Hepatocyte (in vitro differentiated cells): Measurements from ENCODE around the gene RNF34. TPM values are rescaled to one million over a fixed set of nuclear protein-coding genes. Genes with fewer than 3 reads are reported as not detected.

Experiments
- DNase-seq: peaks from one replicate; pipeline ENCODE4 v3.0.0-alpha.2; 2016; ENCODE audit warnings: low spot score
- H2AFZ ChIP-seq: fragments of 200-600 bp; sonication (generic); 2 replicates; pipeline ENCODE4 v1.6.0; 2016; ENCODE audit warnings: antibody characterized with exemption, mild to moderate bottlenecking
- H3K27ac ChIP-seq: fragments of 200-600 bp; sonication (generic); 2 replicates; pipeline ENCODE4 v1.5.1; 2016; ENCODE audit warnings: mild to moderate bottlenecking
- H3K27me3 ChIP-seq: fragments of 200-600 bp; sonication (generic); 2 replicates; pipeline ENCODE4 v1.6.1; 2016
- H3K36me3 ChIP-seq: fragments of 200-600 bp; sonication (generic); replicated peaks from 2 replicates; pipeline ENCODE4 v1.5.1; 2016; ENCODE audit warnings: low read depth; ENCODE audit not compliant: insufficient read depth
- H3K4me1 ChIP-seq: fragments of 200-600 bp; sonication (generic); 2 replicates; pipeline ENCODE4 v1.5.1; 2016; ENCODE audit warnings: mild to moderate bottlenecking, moderate library complexity; ENCODE audit not compliant: insufficient read depth
- H3K4me2 ChIP-seq: fragments of 200-600 bp; sonication (generic); 2 replicates; pipeline ENCODE4 v1.6.0; 2016
- H3K4me3 ChIP-seq: fragments of 200-600 bp; sonication (generic); 2 replicates; pipeline ENCODE4 v1.5.1; 2016; ENCODE audit warnings: mild to moderate bottlenecking
- H3K79me2 ChIP-seq: fragments of 200-600 bp; sonication (generic); 2 replicates; pipeline ENCODE4 v1.6.0; 2017; ENCODE audit warnings: mild to moderate bottlenecking
- H3K9me2 ChIP-seq: fragments of 200-600 bp; sonication (generic); replicated peaks from 2 replicates; pipeline ENCODE4 v1.6.0; 2017; ENCODE audit warnings: mild to moderate bottlenecking; ENCODE audit not compliant: insufficient read depth
- H3K9me3 ChIP-seq: fragments of 200-600 bp; sonication (generic); 2 replicates; pipeline ENCODE4 v1.5.1; 2016; ENCODE audit warnings: low read depth, mild to moderate bottlenecking
- H4K20me1 ChIP-seq: fragments of 200-600 bp; sonication (generic); 2 replicates; pipeline ENCODE4 v1.6.0; 2016; ENCODE audit warnings: mild to moderate bottlenecking; ENCODE audit not compliant: insufficient read depth, poor library complexity, severe bottlenecking
- CTCF ChIP-seq: fragments of 200-600 bp; sonication (generic); IDR thresholded peaks from 2 replicates; pipeline ENCODE4 v1.5.1; 2016; ENCODE audit warnings: antibody characterized with exemption, mild to moderate bottlenecking; ENCODE audit not compliant: poor library complexity
- EZH2 ChIP-seq: fragments of 200-600 bp; sonication (generic); IDR thresholded peaks from 2 replicates; pipeline ENCODE4 v1.6.1; 2016; ENCODE audit warnings: antibody characterized with exemption, mild to moderate bottlenecking, borderline replicate concordance
- EZH2phosphoT487 ChIP-seq: fragments of 200-600 bp; sonication (generic); IDR thresholded peaks from one replicate; pipeline ENCODE4 v1.6.1; 2018; ENCODE audit warnings: antibody characterized with exemption, mild to moderate bottlenecking, low read depth, moderate library complexity; ENCODE audit not compliant: unreplicated experiment, severe bottlenecking
- WGBS: methylation state at CpG from one replicate; pipeline ENCODE4 v1.1.6; 2016; ENCODE audit warnings: low lambda C conversion rate; ENCODE audit errors: missing lambda C conversion rate; 5-methylcytosine and 5-hydroxymethylcytosine counted together
- polyA plus RNA-seq: library from polyadenylated mRNA; unstranded; fragments of >200 nt; fragmentation: Nextera tagmentation; extraction: Ambion mirVana; gene quantifications from 2 replicates; pipeline ENCODE4 v1.2.1, GENCODE V29; 2016
- total RNA-seq: library from RNA; depleted of rRNA; stranded (reverse); fragments of >200 nt; gene quantifications from 2 replicates; pipeline ENCODE4 v1.2.3, GENCODE V29; 2014

Gene RNF34
- total and polyA plus RNA-seq, 2 experiments from 2014 or later = 37.0 to 42.2 TPM

- peak; percentile 89 for DNase-seq
- TF ChIP-seq EZH2 (no peak), CTCF (peak; percentile 94)
- H3K4me3 ChIP-seq = no peak overlapping the region
- H3K9me2 ChIP-seq = no peaks in the 10 kb centered on the region
- H3K27me3 ChIP-seq = no peaks in the 10 kb centered on the region
- H3K4me1 ChIP-seq = no peaks in the 10 kb centered on the region
- no peak overlapping the region for H3K4me2 ChIP-seq
- WGBS = 25% methylated on average over 7 of the region's 20 CpGs
- H3K9me3 ChIP-seq = no peaks in the 10 kb centered on the region
- no peak overlapping the region for H3K27ac ChIP-seq
- H4K20me1 ChIP-seq = no peaks in the 10 kb centered on the region
- no peaks in the 10 kb centered on the region for H3K79me2 ChIP-seq
- no peaks in the 10 kb centered on the region for H3K36me3 ChIP-seq
- H2AFZ ChIP-seq = no peak overlapping the region
Observed at GRCh38 chr12:121443193-121443870, 43.4 kb downstream of the RNF34 start.

GRCh38 chr12:121443911-121444841 is 44.3 kb downstream of the RNF34 start:
- Histone ChIP-seq H3K9me3 (no peaks in the 10 kb centered on the region), H3K36me3 (no peaks in the 10 kb centered on the region), H3K4me3 (no peak overlapping the region), H3K4me2 (no peak overlapping the region), H4K20me1 (no peaks in the 10 kb centered on the region), H3K4me1 (no peaks in the 10 kb centered on the region), H3K27me3 (no peaks in the 10 kb centered on the region), H3K27ac (no peak overlapping the region), H3K79me2 (no peaks in the 10 kb centered on the region), H2AFZ (no peak overlapping the region), H3K9me2 (no peaks in the 10 kb centered on the region)
- WGBS = 93% methylated on average over 44 of the region's 45 CpGs
- no peak for TF ChIP-seq EZH2phosphoT487
- no peak for TF ChIP-seq CTCF
- TF ChIP-seq EZH2 = no peak
- no peak for DNase-seq

- WGBS = 69% methylated on average over 4 of the region's 4 CpGs
- no peaks in the 10 kb centered on the region for H3K27me3 ChIP-seq
- TF ChIP-seq CTCF (no peak), EZH2phosphoT487 (no peak), EZH2 (no peak)
- no peaks in the 10 kb centered on the region for H3K9me3 ChIP-seq
- no peaks in the 10 kb centered on the region for H4K20me1 ChIP-seq
- H3K4me1 ChIP-seq = no peaks in the 10 kb centered on the region
- no peak overlapping the region for H3K4me2 ChIP-seq
- no peak for DNase-seq
- no peak overlapping the region for H3K4me3 ChIP-seq
- no peaks in the 10 kb centered on the region for H3K9me2 ChIP-seq
- no peaks in the 10 kb centered on the region for H3K36me3 ChIP-seq
- H3K27ac ChIP-seq = no peak overlapping the region
- H3K79me2 ChIP-seq = no peaks in the 10 kb centered on the region
- no peak overlapping the region for H2AFZ ChIP-seq
Observed at GRCh38 chr12:121444842-121445202, 44.9 kb downstream of the RNF34 start.
